GM13976 (cell line): ENCODE data around the gene CIDEA.
"Not testable (repeated sequence)": the region's sequence is repeated elsewhere in the genome, so short reads cannot be mapped to it uniquely, and the experiment has no call there.

Source experiments
- DNase-seq: peaks from one replicate; pipeline ENCODE4 v3.0.0; 2012; ENCODE audit warnings: low spot score
- CTCF ChIP-seq: IDR thresholded peaks from 2 replicates; pipeline ENCODE4 v1.5.1; 2012; ENCODE audit warnings: borderline replicate concordance, mild to moderate bottlenecking; ENCODE audit not compliant: insufficient read depth; ENCODE audit errors: extremely low read depth, missing control alignments, control extremely low read depth
- in situ Hi-C: fragments of 300-500 bp; cut with MboI; formaldehyde crosslinking; loops from one replicate; pipeline ENCODE4 v1.12.0; 2022; ENCODE audit warnings: low sequenced_read_pairs, mixed read lengths, inconsistent platforms; ENCODE audit not compliant: unreplicated experiment

Gene CIDEA

GRCh38 chr18:12236934-12237832 lies 17.0 kb upstream of the CIDEA start:
- in situ Hi-C loops: loop anchor here (10.0 to 25.0 kb wide), 2 partner anchors 142 to 1625 kb away; partner anchors contain the start of gene ANKRD62
- TF ChIP-seq CTCF: peak; percentile 96
- peak; percentile 88 for DNase-seq

- no peak for DNase-seq
- in situ Hi-C loops: loop anchor here (10.0 to 25.0 kb wide), 2 partner anchors 144 to 1627 kb away; partner anchors contain the start of gene ANKRD62
- TF ChIP-seq CTCF: no peak
Observed at GRCh38 chr18:12238826-12239225, 15.3 kb upstream of the CIDEA start.

GRCh38 chr18:12239431-12239830 lies 14.7 kb upstream of the CIDEA start:
- no peak for DNase-seq
- TF ChIP-seq CTCF: no peak
- in situ Hi-C loops: loop anchor here (10.0 to 25.0 kb wide), 2 partner anchors 145 to 1627 kb away; partner anchors contain the start of gene ANKRD62

DNA sequence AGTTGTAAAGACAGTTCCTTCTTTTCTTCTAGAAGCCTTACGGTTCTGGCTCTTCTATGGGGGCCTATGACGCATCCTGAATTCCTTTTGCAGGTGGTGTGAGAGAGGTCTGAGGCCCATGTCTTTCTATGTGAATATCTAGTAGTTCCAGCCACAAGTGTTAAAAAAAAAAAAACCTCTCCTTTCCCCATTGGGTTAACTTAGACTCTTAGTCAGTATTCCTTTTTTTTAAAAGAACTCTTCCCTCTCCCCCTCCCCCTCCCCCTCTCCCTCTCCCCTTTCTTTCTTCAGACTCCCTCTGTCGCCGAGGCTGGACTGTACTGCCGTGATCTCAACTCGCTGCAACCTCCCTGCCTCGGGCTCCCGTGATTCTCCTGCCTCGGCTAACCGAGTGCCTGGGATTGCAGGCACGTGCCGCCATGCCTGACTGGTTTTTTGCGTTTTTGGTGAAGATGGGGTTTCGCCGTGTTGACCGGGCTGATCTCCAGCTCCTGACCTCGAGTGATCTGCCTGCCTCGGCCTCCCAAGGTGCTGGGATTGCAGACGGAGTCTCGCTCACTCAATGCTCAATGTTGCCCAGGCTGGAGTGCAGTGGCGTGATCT lies 11.4 kb upstream of the CIDEA start:
- in situ Hi-C loops: loop anchor here (25.0 kb wide), 1 partner anchor 1630 kb away; no protein-coding TSS in a partner anchor
- no peak for DNase-seq
- TF ChIP-seq CTCF: no peak

DNA sequence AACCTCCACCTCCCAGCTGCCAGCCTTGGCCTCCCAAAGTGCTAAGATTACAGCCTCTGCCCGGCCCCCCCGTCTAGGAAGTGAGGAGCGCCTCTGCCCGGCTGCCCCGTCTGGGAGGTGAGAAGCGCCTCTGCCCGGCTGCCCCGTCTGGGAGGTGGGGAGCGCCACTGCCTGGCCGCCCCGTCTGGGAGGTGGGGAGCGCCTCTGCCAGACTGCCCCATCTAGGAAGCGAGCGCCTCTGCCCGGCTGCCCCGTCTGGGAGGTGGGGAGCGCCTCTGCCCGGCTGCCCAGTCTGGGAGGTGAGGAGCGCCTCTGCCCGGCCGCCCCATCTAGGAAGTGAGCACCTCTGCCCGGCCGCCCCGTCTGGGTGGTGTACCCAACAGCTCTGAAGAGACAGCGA lies 10.9 kb upstream of the CIDEA start:
- in situ Hi-C loops: loop anchor here (25.0 kb wide), 1 partner anchor 1631 kb away; no protein-coding TSS in a partner anchor
- DNase-seq: not testable (repeated sequence)

- no peak for TF ChIP-seq CTCF
- no peak for DNase-seq
- in situ Hi-C loops: loop anchor here (25.0 kb wide), 1 partner anchor 1633 kb away; no protein-coding TSS in a partner anchor
Observed at GRCh38 chr18:12245793-12246135, 8.4 kb upstream of the CIDEA start.
